Measurements from ENCODE around the gene RNASET2. TPM values are rescaled to one million over a fixed set of nuclear protein-coding genes. Genes with fewer than 3 reads are reported as not detected.
A peak's percentile ranks its signal among the peaks of the same experiment; 100 is the strongest.

Gene RNASET2
- total and polyA plus RNA-seq, 2 of the 13 experiments (the other 11 are each of a cell fraction or from before 2014, with no cell fraction given): 44.6 to 597 TPM

DNA sequence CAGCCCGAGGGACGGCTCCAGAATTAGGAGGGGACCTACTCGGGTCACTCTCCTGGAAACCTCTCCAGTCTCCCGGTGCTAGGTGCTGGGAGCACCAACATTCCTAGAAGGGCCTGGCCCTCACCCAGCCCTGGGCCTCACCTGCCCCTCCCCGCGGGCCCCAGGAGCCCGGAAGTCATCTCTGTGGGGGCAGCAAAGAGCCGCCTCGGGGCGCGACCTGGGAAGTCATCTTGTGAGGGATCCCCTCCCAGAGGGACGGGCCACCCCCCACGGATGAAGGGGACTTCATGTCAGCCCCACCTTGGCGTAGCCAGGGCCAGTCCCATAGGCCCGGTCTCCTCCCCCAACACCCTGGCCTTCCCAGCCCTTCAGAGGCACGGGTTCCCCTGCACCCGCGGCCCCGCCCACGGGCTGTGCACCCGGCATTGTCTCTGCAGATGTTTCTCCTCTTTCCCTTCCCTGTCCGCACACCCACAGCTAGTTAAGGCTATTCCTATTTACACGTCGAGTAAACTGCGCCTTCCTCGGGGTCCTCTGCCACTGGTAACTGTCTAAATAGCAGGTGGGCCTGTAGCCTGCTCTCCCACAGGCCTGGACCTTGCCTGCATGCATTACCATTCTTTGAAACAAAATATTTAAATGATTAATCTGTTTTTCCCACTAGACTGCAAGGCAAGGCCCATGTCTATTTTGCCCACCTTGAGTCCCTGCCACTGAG lies 896 bp upstream of the RNASET2 start (continued):
- TF ChIP-seq, protein P1, sequence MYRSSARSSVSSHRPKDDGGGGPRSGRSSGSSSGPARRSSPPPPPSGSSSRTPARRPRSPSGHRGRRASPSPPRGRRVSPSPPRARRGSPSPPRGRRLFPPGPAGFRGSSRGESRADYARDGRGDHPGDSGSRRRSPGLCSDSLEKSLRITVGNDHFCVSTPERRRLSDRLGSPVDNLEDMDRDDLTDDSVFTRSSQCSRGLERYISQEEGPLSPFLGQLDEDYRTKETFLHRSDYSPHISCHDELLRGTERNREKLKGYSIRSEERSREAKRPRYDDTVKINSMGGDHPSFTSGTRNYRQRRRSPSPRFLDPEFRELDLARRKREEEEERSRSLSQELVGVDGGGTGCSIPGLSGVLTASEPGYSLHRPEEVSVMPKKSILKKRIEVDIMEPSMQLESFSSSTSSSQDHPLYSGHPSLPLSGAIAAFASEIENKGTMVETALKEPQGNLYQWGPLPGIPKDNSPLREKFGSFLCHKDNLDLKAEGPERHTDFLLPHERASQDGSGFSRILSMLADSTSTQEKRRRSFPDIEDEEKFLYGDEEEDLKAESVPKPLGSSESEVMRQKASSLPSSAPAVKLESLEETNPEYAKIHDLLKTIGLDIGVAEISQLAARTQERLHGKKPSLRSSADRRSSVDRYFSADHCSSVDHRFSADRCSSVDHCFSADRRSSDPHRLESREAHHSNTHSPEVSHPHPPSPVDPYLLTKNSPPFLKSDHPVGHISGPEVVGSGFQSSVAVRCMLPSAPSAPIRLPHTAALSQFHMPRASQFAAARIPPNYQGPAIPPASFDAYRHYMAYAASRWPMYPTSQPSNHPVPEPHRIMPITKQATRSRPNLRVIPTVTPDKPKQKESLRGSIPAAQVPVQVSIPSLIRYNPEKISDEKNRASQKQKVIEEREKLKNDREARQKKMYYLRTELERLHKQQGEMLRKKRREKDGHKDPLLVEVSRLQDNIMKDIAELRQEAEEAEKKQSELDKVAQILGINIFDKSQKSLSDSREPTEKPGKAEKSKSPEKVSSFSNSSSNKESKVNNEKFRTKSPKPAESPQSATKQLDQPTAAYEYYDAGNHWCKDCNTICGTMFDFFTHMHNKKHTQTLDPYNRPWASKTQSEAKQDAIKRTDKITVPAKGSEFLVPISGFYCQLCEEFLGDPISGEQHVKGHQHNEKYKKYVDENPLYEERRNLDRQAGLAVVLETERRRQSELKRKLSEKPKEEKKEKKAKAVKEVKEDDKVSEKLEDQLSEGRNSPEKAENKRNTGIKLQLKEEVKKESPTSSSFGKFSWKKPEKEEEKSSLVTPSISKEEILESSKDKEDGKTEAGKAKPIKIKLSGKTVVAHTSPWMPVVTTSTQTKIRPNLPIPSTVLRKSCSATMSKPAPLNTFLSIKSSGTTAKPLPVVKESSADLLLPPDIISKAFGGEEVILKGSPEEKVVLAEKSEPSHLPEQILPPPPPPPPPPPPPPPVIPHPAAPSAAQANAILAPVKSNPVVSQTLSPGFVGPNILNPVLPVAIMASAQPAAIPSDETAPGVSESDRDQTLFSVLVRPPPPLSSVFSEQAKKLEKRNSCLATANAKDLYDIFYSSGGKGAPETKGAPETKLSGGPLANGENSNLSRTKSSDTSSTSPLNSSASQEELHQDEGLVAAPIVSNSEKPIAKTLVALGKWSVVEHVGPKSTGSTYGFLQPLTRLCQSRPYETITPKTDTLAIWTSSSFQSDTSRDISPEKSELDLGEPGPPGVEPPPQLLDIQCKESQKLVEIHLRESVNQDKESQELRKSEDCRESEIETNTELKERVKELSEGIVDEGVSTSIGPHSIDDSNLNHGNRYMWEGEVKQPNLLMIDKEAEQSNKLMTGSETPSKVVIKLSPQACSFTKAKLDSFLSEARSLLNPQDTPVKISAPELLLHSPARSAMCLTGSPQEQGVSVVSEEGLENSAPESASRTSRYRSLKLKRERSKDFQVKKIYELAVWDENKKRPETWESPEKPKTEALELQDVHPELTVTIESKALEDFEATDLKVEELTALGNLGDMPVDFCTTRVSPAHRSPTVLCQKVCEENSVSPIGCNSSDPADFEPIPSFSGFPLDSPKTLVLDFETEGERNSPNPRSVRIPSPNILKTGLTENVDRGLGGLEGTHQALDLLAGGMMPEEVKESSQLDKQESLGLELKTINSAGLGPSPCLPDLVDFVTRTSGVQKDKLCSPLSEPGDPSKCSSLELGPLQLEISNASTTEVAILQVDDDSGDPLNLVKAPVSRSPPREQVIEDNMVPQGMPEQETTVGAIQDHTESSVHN (CRISPR knock-in tag; IDR thresholded peaks at IDR 0.05): no peak
- TF ChIP-seq TCF12 (IDR thresholded peaks at IDR 0.05): no peak
- TF ChIP-seq TCF12 (CRISPR knock-in tag; IDR thresholded peaks at IDR 0.05): no peak; the same call in 1 of the 2 replicates
- TF ChIP-seq KAT8 (CRISPR knock-in tag; IDR thresholded peaks at IDR 0.05): peak; percentile 86
- TF ChIP-seq ZBTB42 (CRISPR knock-in tag; IDR thresholded peaks at IDR 0.05): peak; percentile 91
- TF ChIP-seq ZNF841 (CRISPR knock-in tag; IDR thresholded peaks at IDR 0.05; ENCODE audit: borderline replicate concordance): 0 out of 2 replicates have a peak, but pooled peaks have one; percentile 72
- no peak for TF ChIP-seq GTF2F1 (IDR thresholded peaks at IDR 0.05; ENCODE audit: low read length)
- TF ChIP-seq NPAS2 (CRISPR knock-in tag; IDR thresholded peaks at IDR 0.05; ENCODE audit: borderline replicate concordance): 0 out of 2 replicates have a peak, but pooled peaks have one; percentile 83
- TF ChIP-seq, protein P2, sequence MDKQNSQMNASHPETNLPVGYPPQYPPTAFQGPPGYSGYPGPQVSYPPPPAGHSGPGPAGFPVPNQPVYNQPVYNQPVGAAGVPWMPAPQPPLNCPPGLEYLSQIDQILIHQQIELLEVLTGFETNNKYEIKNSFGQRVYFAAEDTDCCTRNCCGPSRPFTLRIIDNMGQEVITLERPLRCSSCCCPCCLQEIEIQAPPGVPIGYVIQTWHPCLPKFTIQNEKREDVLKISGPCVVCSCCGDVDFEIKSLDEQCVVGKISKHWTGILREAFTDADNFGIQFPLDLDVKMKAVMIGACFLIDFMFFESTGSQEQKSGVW (CRISPR knock-in tag; IDR thresholded peaks at IDR 0.05; ENCODE audit: borderline replicate concordance): no peak
- TF ChIP-seq ZNF101 (CRISPR knock-in tag; IDR thresholded peaks at IDR 0.05; ENCODE audit: borderline replicate concordance, low read depth): peak; percentile 11; the same call in 1 of the 2 replicates
- no peak for TF ChIP-seq MATR3 (CRISPR knock-in tag; IDR thresholded peaks at IDR 0.05)
- TF ChIP-seq KDM4B (CRISPR knock-in tag; IDR thresholded peaks at IDR 0.05): no peak
- TF ChIP-seq PHF5A (CRISPR knock-in tag; IDR thresholded peaks at IDR 0.05; ENCODE audit: low read depth, unreplicated experiment): peak; percentile 39
- no peak for TF ChIP-seq RBAK (CRISPR knock-in tag; IDR thresholded peaks at IDR 0.05)
- TF ChIP-seq NR2F1 (CRISPR knock-in tag; IDR thresholded peaks at IDR 0.05): peak in 1 of 2 experiments; percentile 47; a peak in 2 of 4 replicates
- peak; percentile 97; the same call in 1 of the 2 replicates for TF ChIP-seq ZNF670 (CRISPR knock-in tag; IDR thresholded peaks at IDR 0.05; ENCODE audit: borderline replicate concordance)
- 0 out of 2 replicates have a peak, but pooled peaks have one; percentile 8 for TF ChIP-seq ZSCAN29 (CRISPR knock-in tag; conservative IDR thresholded peaks at IDR 0.05)
- TF ChIP-seq MBD4 (IDR thresholded peaks at IDR 0.05; ENCODE audit: borderline replicate concordance, low read length): no peak; the same call in 1 of the 2 replicates
- TF ChIP-seq ZNF616 (CRISPR knock-in tag; IDR thresholded peaks at IDR 0.05; ENCODE audit: low read depth): no peak; the same call in 1 of the 2 replicates
- TF ChIP-seq ELF4 (CRISPR knock-in tag; IDR thresholded peaks at IDR 0.05; ENCODE audit: borderline replicate concordance): peak; percentile 92
- no peak for TF ChIP-seq NRL (CRISPR knock-in tag; IDR thresholded peaks at IDR 0.05; ENCODE audit: borderline replicate concordance)
- no peak for TF ChIP-seq EZH2 (conservative IDR thresholded peaks at IDR 0.05; ENCODE audit: low read depth, low read length)

All from HepG2 (cell line).